H9 (cell line): ENCODE measurements around the gene CIDEC. TPM values are rescaled to one million over a fixed set of nuclear protein-coding genes. Genes with fewer than 3 reads are reported as not detected.

Experiments
- DNase-seq: peaks from one replicate; pipeline ENCODE4 v3.0.0-alpha.2; 2017
- H2AFZ ChIP-seq: one replicate; pipeline ENCODE4 v1.6.1; 2013; ENCODE audit warnings: mild to moderate bottlenecking, low read length, control low read depth, moderate library complexity
- H2AK5ac ChIP-seq: 2 replicates; pipeline ENCODE4 v1.6.1; 2013; ENCODE audit warnings: low read length, control low read depth, mixed read lengths; ENCODE audit not compliant: insufficient read length
- H2BK120ac ChIP-seq: one replicate; pipeline ENCODE4 v1.6.1; 2013; ENCODE audit warnings: low read depth, mild to moderate bottlenecking, low read length, control low read depth, inconsistent platforms; ENCODE audit not compliant: poor library complexity, severe bottlenecking
- H2BK12ac ChIP-seq: 2 replicates; pipeline ENCODE4 v1.6.1; 2013; ENCODE audit warnings: low read length, control low read depth, mixed read lengths, low read depth; ENCODE audit not compliant: insufficient read length
- H2BK15ac ChIP-seq: 2 replicates; pipeline ENCODE4 v1.6.1; 2013; ENCODE audit warnings: low read depth, low read length, control low read depth
- H2BK20ac ChIP-seq: one replicate; pipeline ENCODE4 v1.6.1; 2013; ENCODE audit warnings: low read depth, mild to moderate bottlenecking, low read length, control low read depth, inconsistent platforms; ENCODE audit not compliant: poor library complexity, severe bottlenecking
- H2BK5ac ChIP-seq: 2 replicates; pipeline ENCODE4 v1.6.1; 2013; ENCODE audit warnings: low read length, control low read depth, mixed read lengths; ENCODE audit not compliant: insufficient read length
- H3K14ac ChIP-seq: 2 replicates; pipeline ENCODE4 v1.6.1; 2013; ENCODE audit warnings: low read length, control low read depth; ENCODE audit not compliant: insufficient read depth
- H3K18ac ChIP-seq: 2 replicates; pipeline ENCODE4 v1.6.1; 2013; ENCODE audit warnings: low read depth, mild to moderate bottlenecking, mixed read lengths, low read length, control low read depth; ENCODE audit not compliant: insufficient read length
- H3K23ac ChIP-seq: 2 replicates; pipeline ENCODE4 v1.6.1; 2013; ENCODE audit warnings: low read length, control low read depth, mixed read lengths, low read depth; ENCODE audit not compliant: insufficient read length
- H3K23me2 ChIP-seq: 2 replicates; pipeline ENCODE4 v1.6.1; 2013; ENCODE audit warnings: low read depth, mild to moderate bottlenecking, mixed read lengths, low read length, control low read depth; ENCODE audit not compliant: insufficient read length, poor library complexity, severe bottlenecking
- H3K27ac ChIP-seq: 2 replicates; pipeline ENCODE4 v1.5.1; 2013; ENCODE audit warnings: low read length, control low read depth, mixed read lengths, low read depth; ENCODE audit not compliant: insufficient read length
- H3K27me3 ChIP-seq: 2 replicates; pipeline ENCODE4 v1.6.1; 2013; ENCODE audit warnings: low read length, control low read depth, inconsistent platforms; ENCODE audit not compliant: insufficient read depth
- H3K4ac ChIP-seq: 2 replicates; pipeline ENCODE4 v1.6.1; 2013; ENCODE audit warnings: low read depth, mild to moderate bottlenecking, control low read depth, inconsistent platforms, low read length, moderate library complexity
- H3K4me1 ChIP-seq: 2 replicates; pipeline ENCODE4 v1.6.1; 2013; ENCODE audit warnings: low read length, control low read depth, inconsistent platforms; ENCODE audit not compliant: insufficient read depth
- H3K4me2 ChIP-seq: 2 replicates; pipeline ENCODE4 v1.6.1; 2013; ENCODE audit warnings: low read length, control low read depth, mixed read lengths; ENCODE audit not compliant: insufficient read length, insufficient read depth
- H3K56ac ChIP-seq: 2 replicates; pipeline ENCODE4 v1.6.1; 2013; ENCODE audit warnings: low read depth, mild to moderate bottlenecking, mixed read lengths, low read length, control low read depth; ENCODE audit not compliant: insufficient read length
- H3K79me1 ChIP-seq: 2 replicates; pipeline ENCODE4 v1.6.1; 2013; ENCODE audit warnings: low read depth, mild to moderate bottlenecking, moderate library complexity, low read length, control low read depth, inconsistent platforms; ENCODE audit not compliant: insufficient read depth, poor library complexity, severe bottlenecking
- H3K79me2 ChIP-seq: 2 replicates; pipeline ENCODE4 v1.6.1; 2013; ENCODE audit warnings: low read length, control low read depth, inconsistent platforms; ENCODE audit not compliant: insufficient read depth
- H3K9ac ChIP-seq: 2 replicates; pipeline ENCODE4 v1.6.1; 2013; ENCODE audit warnings: low read length, control low read depth, mixed read lengths; ENCODE audit not compliant: insufficient read length; ENCODE audit errors: extremely low read depth
- H3K9me3 ChIP-seq: one replicate; pipeline ENCODE4 v1.6.1; 2013; ENCODE audit warnings: low read depth, low read length, inconsistent platforms; ENCODE audit not compliant: control insufficient read depth
- H3T11ph ChIP-seq: one replicate; pipeline ENCODE4 v1.6.1; 2013; ENCODE audit warnings: mild to moderate bottlenecking, low read length, control low read depth, inconsistent platforms
- H4K20me1 ChIP-seq: one replicate; pipeline ENCODE4 v1.6.1; 2013; ENCODE audit not compliant: control insufficient read depth, insufficient read length, insufficient read depth
- H4K5ac ChIP-seq: 2 replicates; pipeline ENCODE4 v1.6.1; 2013; ENCODE audit warnings: low read depth, mild to moderate bottlenecking, mixed read lengths, low read length, control low read depth; ENCODE audit not compliant: insufficient read length
- H4K8ac ChIP-seq: replicated peaks from 2 replicates; pipeline ENCODE4 v1.6.1; 2013; ENCODE audit warnings: low read length, control low read depth, mixed read lengths, low read depth; ENCODE audit not compliant: insufficient read length
- H4K91ac ChIP-seq: 2 replicates; pipeline ENCODE4 v1.6.1; 2013; ENCODE audit warnings: low read depth, mild to moderate bottlenecking, moderate library complexity, mixed read lengths, low read length, control low read depth; ENCODE audit not compliant: insufficient read length
- H3K27ac Mint-ChIP-seq, 3 experiments: 2 replicates in 2 of 3; 3 replicates in 1 of 3; pipeline ENCODE4 v1.8.0; 2020 to 2021; ENCODE audit warnings: mixed read lengths in 3 of 3, mild to moderate bottlenecking in 1 of 3, moderate library complexity in 1 of 3
- H3K27me3 Mint-ChIP-seq: 2 replicates; pipeline ENCODE4 v1.8.0; 2021; ENCODE audit warnings: low read depth, mild to moderate bottlenecking, moderate library complexity, mixed read lengths
- H3K36me3 Mint-ChIP-seq, 3 experiments: 2 replicates in 2 of 3; 3 replicates in 1 of 3; pipeline ENCODE4 v1.8.0; 2020 to 2021; ENCODE audit warnings: low read depth in 3 of 3, mixed read lengths in 3 of 3; ENCODE audit not compliant: insufficient read depth in 1 of 3
- H3K4me1 Mint-ChIP-seq, 2 experiments: 2 replicates each; pipeline ENCODE4 v1.8.0; 2020; ENCODE audit warnings: mixed read lengths in 2 of 2
- H3K4me3 Mint-ChIP-seq, 2 experiments: 2 replicates in 1 of 2; 3 replicates in 1 of 2; pipeline ENCODE4 v1.8.0; 2020 to 2021; ENCODE audit warnings: mild to moderate bottlenecking in 2 of 2, mixed read lengths in 2 of 2, moderate library complexity in 1 of 2
- H3K9me3 Mint-ChIP-seq, 2 experiments: 2 replicates in 1 of 2; 3 replicates in 1 of 2; pipeline ENCODE4 v1.8.0; 2020; ENCODE audit warnings: mild to moderate bottlenecking in 2 of 2, mixed read lengths in 2 of 2, moderate library complexity in 1 of 2
- WGBS: extraction: QIAGEN DNeasy Blood & Tissue Kit; methylation state at CpG from one replicate; pipeline ENCODE4 v1.1.7; 2013; ENCODE audit warnings: missing lambda C conversion rate, low lambda C conversion rate, mixed read lengths; ENCODE audit not compliant: insufficient read length; ENCODE audit errors: extremely low coverage; 5-methylcytosine and 5-hydroxymethylcytosine counted together
- total RNA-seq: library from RNA; stranded (reverse); gene quantifications from 2 replicates; pipeline ENCODE4 v1.2.1, GENCODE V29; 2021
- TF ChIP-seq, protein P1 (sequence below): fragments of 200-600 bp; sonication (generic); conservative IDR thresholded peaks from 3 replicates; pipeline ENCODE4 v1.8.0; 2021; ENCODE audit warnings: antibody characterized with exemption, mild to moderate bottlenecking

CIDEC gene
- total RNA-seq, 1 experiment from 2014 or later, result not detected

- Mint-ChIP-seq H3K4me3 (no peak overlapping the region), H3K27ac (no peak overlapping the region; a peak in 1 of 7 replicates), H3K9me3 (no peaks in the 10 kb centered on the region), H3K27me3 (no peaks in the 10 kb centered on the region), H3K36me3 (no peaks in the 10 kb centered on the region), H3K4me1 (peaks cover 8 to 17% of the 10 kb centered on the region in 2 experiments)
- Histone ChIP-seq H4K91ac (no peak overlapping the region), H2BK12ac (no peak overlapping the region), H2BK5ac (no peak overlapping the region), H3K9me3 (no peaks in the 10 kb centered on the region), H3K23ac (no peak overlapping the region), H2AK5ac (no peak overlapping the region), H3T11ph (no peak overlapping the region), H2AFZ (no peak overlapping the region), H3K56ac (no peak overlapping the region), H4K20me1 (no peaks in the 10 kb centered on the region), H3K23me2 (no peaks in the 10 kb centered on the region), H3K4ac (no peak overlapping the region), H3K4me1 (no peaks in the 10 kb centered on the region), H2BK120ac (no peak overlapping the region), H3K9ac (no peak overlapping the region), H3K4me2 (no peak overlapping the region), H3K79me2 (no peaks in the 10 kb centered on the region), H4K5ac (no peak overlapping the region), H2BK15ac (no peak overlapping the region), H4K8ac (no peak overlapping the region), H3K18ac (no peak overlapping the region), H3K27me3 (no peaks in the 10 kb centered on the region), H3K79me1 (no peaks in the 10 kb centered on the region), H3K27ac (no peak overlapping the region), H2BK20ac (no peak overlapping the region), H3K14ac (no peak overlapping the region)
- no CpG with 5 or more reads among the region's 20 CpGs for WGBS
- DNase-seq, result peak; percentile 73
- TF ChIP-seq, protein P1, sequence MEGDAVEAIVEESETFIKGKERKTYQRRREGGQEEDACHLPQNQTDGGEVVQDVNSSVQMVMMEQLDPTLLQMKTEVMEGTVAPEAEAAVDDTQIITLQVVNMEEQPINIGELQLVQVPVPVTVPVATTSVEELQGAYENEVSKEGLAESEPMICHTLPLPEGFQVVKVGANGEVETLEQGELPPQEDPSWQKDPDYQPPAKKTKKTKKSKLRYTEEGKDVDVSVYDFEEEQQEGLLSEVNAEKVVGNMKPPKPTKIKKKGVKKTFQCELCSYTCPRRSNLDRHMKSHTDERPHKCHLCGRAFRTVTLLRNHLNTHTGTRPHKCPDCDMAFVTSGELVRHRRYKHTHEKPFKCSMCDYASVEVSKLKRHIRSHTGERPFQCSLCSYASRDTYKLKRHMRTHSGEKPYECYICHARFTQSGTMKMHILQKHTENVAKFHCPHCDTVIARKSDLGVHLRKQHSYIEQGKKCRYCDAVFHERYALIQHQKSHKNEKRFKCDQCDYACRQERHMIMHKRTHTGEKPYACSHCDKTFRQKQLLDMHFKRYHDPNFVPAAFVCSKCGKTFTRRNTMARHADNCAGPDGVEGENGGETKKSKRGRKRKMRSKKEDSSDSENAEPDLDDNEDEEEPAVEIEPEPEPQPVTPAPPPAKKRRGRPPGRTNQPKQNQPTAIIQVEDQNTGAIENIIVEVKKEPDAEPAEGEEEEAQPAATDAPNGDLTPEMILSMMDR, result peak; percentile 71
These were observed 53.1 kb downstream of the CIDEC start for GRCh38 chr3:9826815-9827573.
